NCI-H2107 treated with DMSO at 0.1 percent for 48 hours (cell line): ENCODE measurements around the gene SART3.
"Not testable (repeated sequence)": the region's sequence is repeated elsewhere in the genome, so short reads cannot be mapped to it uniquely, and the experiment has no call there.

ENCODE experiments used
- DNase-seq: peaks from one replicate; lab custom pipeline; 2025; ENCODE audit not compliant: unreplicated experiment; lab: John Stamatoyannopoulos, UW

Gene SART3

GRCh38 chr12:108597559-108598471 lies 36.8 kb upstream of the SART3 start, which contains the start of gene TMEM119:
Gene TMEM119 (minus strand): TSS chr12:108598084. CDS start chr12:108592383, 5,701 bp downstream.
- no peak for DNase-seq

GRCh38 chr12:108596854-108597558 lies 36.0 kb upstream of the SART3 start:
- no peak for DNase-seq

GRCh38 chr12:108595711-108596647 lies 35.0 kb upstream of the SART3 start:
- DNase-seq, result no peak

- DNase-seq, result no peak
These were observed 34.2 kb upstream of the SART3 start for GRCh38 chr12:108594960-108595710.

GRCh38 chr12:108594323-108594903 lies 33.4 kb upstream of the SART3 start:
- DNase-seq, result no peak

GRCh38 chr12:108592033-108592909 lies 31.3 kb upstream of the SART3 start:
- no peak for DNase-seq

- DNase-seq, result no peak
These were observed 30.5 kb upstream of the SART3 start for GRCh38 chr12:108591267-108591980.

GRCh38 chr12:108590463-108590862 lies 29.5 kb upstream of the SART3 start:
- not testable (repeated sequence) for DNase-seq

- DNase-seq, result no peak
These were observed 28.9 kb upstream of the SART3 start for GRCh38 chr12:108589840-108590229.

- DNase-seq, result peak; percentile 25
These were observed 28.3 kb upstream of the SART3 start for GRCh38 chr12:108589028-108589839.

- DNase-seq, result no peak
These were observed 26.9 kb upstream of the SART3 start for GRCh38 chr12:108587826-108588225.

GRCh38 chr12:108586306-108586705 lies 25.3 kb upstream of the SART3 start:
- no peak for DNase-seq

- DNase-seq, result no peak
These were observed 24.9 kb upstream of the SART3 start for GRCh38 chr12:108585864-108586263.

- DNase-seq, result no peak
These were observed 23.6 kb upstream of the SART3 start for GRCh38 chr12:108584456-108585065.

GRCh38 chr12:108583991-108584390 lies 23.0 kb upstream of the SART3 start:
- DNase-seq, result peak; percentile 61

- DNase-seq, result no peak
These were observed 22.2 kb upstream of the SART3 start for GRCh38 chr12:108582978-108583770.
